CD4-positive, alpha-beta T cell (primary cell): Measurements from ENCODE around the gene BRME1. TPM values are rescaled to one million over a fixed set of nuclear protein-coding genes. Genes with fewer than 3 reads are reported as not detected.
A peak's percentile ranks its signal among the peaks of the same experiment; 100 is the strongest.

Experiments used
- ATAC-seq: fragments of 200-7000 bp; cut with Tn5 transposase; one replicate; pipeline ENCODE4 v1.10.0; 2022; ENCODE audit warnings: mild to moderate bottlenecking; ENCODE audit not compliant: poor library complexity
- CTCF ChIA-PET: fragments of 350-600 bp; sonication (Branson Sonifier 250); formaldehyde crosslinking; loops from one replicate; lab custom pipeline; 2021; ENCODE audit warnings: antibody characterized with exemption, inconsistent platforms; lab: Charles Lee
- POLR2A ChIA-PET: fragments of 350-600 bp; sonication (Branson Sonifier 250); formaldehyde crosslinking; loops from one replicate; lab custom pipeline; 2021; ENCODE audit warnings: antibody characterized with exemption, inconsistent platforms; lab: Charles Lee
- DNase-seq, 14 experiments: peaks; one replicate each; pipeline ENCODE4 v3.0.0-alpha.2; 2013 to 2020; ENCODE audit warnings: mixed read lengths in 2 of 14
- H3K27ac ChIP-seq, 2 donors: one replicate each; pipeline versions ENCODE4 v1.5.1 to v1.7.0; 2013; ENCODE audit warnings: low read length in 2 of 2, low read depth in 1 of 2, mild to moderate bottlenecking in 1 of 2
- H3K27me3 ChIP-seq, 2 experiments: 1 replicate in 1 of 2; 2 replicates in 1 of 2; pipeline versions ENCODE4 v1.6.1 to v1.7.0; 2013; ENCODE audit warnings: low read length in 2 of 2, control low read depth in 1 of 2, mild to moderate bottlenecking in 1 of 2, moderate library complexity in 1 of 2; ENCODE audit not compliant: insufficient read depth in 2 of 2, control insufficient read depth in 1 of 2
- H3K36me3 ChIP-seq: one replicate; pipeline ENCODE4 v1.6.1; 2013; ENCODE audit warnings: low read length, control low read depth; ENCODE audit not compliant: insufficient read depth
- H3K4me1 ChIP-seq: one replicate; pipeline ENCODE4 v1.6.1; 2013; ENCODE audit warnings: low read length, control low read depth; ENCODE audit not compliant: insufficient read depth
- H3K4me3 ChIP-seq: one replicate; pipeline ENCODE4 v1.5.1; 2013; ENCODE audit warnings: mild to moderate bottlenecking, low read length, moderate library complexity
- H3K9me3 ChIP-seq, 2 experiments: 1 replicate in 1 of 2; 2 replicates in 1 of 2; pipeline versions ENCODE4 v1.6.1 to v1.7.0; 2013; ENCODE audit warnings: low read length in 2 of 2, mild to moderate bottlenecking in 2 of 2, control low read depth in 1 of 2, moderate library complexity in 1 of 2; ENCODE audit not compliant: control insufficient read depth in 1 of 2, insufficient read depth in 1 of 2
- H3K27ac Mint-ChIP-seq: one replicate; pipeline ENCODE4 v1.8.0; 2020; ENCODE audit warnings: mixed read lengths
- H3K27me3 Mint-ChIP-seq: one replicate; pipeline ENCODE4 v1.8.0; 2021; ENCODE audit warnings: mixed read lengths
- H3K36me3 Mint-ChIP-seq: one replicate; pipeline ENCODE4 v1.8.0; 2021; ENCODE audit warnings: low read depth, mixed read lengths
- H3K4me1 Mint-ChIP-seq: one replicate; pipeline ENCODE4 v1.8.0; 2021; ENCODE audit warnings: low read depth, mixed read lengths
- H3K4me3 Mint-ChIP-seq: one replicate; pipeline ENCODE4 v1.8.0; 2020; ENCODE audit warnings: mild to moderate bottlenecking, mixed read lengths
- H3K9me3 Mint-ChIP-seq: one replicate; pipeline ENCODE4 v1.8.0; 2020; ENCODE audit warnings: mixed read lengths
- intact Hi-C, 2 experiments: fragments of 100-400 bp; cut with DNase I in 1 of 2; cut with micrococcal nuclease in 1 of 2; formaldehyde crosslinking; loops; one replicate each; pipeline versions ENCODE4 v1.15.1 to v1.9.0; 2023 to 2025; cut with DNase I, micrococcal nuclease
- total RNA-seq, 174 experiments: library from RNA in 2 of 174; stranded (reverse) in 2 of 174; gene quantifications; one replicate each; pipeline ENCODE4 v1.2.3 and lab custom pipeline; 2021 to 2026
- TF ChIP-seq, protein P1 (sequence below): fragments of 200-600 bp; IDR thresholded peaks from one replicate; pipeline ENCODE4 v1.8.0; 2022; ENCODE audit warnings: antibody characterized with exemption, mild to moderate bottlenecking

BRME1 gene
- total RNA-seq, 2 experiments from 2014 or later, result 1.1 to 1.3 TPM

DNA sequence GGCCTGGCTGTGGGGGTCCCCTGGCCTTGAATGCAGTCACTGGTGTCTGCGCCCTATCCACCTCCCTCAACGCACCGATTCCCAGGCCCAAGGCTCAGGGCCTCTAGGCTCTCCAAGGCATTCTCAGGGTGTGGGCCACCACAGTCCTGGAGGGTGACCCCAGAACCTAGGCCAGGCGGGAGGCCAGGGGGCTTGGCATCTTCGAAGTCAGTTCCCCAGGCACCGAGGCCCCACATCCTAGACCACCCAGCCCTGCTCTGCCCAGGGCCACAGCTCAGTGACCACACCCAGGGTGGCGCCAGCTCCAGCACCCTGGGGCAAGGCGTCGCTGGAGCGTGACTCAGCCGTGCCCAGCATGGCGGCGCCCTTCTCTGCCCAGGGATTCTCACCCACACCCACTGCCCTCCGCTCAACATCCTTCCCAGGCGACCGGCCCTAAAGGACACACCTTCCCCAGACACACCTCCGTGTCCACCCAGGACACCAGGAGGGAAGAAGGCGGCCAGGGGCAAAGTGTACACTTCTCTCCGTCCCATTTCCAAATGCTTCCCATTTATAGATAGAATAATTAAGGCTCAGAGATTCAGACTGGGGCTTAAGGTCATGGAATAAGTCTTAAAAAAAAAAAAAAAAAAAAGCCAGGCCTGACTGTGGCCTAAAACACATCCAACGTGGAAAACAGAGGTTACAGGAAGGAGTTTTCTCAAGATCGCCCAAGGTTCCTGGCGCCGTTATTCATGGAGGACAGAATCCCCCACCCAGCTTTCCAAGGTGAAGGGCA, 65.4 kb downstream of the BRME1 start:
- Histone ChIP-seq H3K4me1 (peaks cover 93% of the 10 kb centered on the region), H3K9me3 (no peaks in the 10 kb centered on the region), H3K36me3 (peaks cover 16% of the 10 kb centered on the region), H3K27me3 (no peaks in the 10 kb centered on the region), H3K27ac (peak overlapping the region; percentile 89 to 97), H3K4me3 (peak overlapping the region; percentile 73)
- peak overlapping the region; percentile 99 for H3K27ac Mint-ChIP-seq
- H3K4me3 Mint-ChIP-seq, result peak overlapping the region; percentile 93
- peaks cover 76% of the 10 kb centered on the region for H3K4me1 Mint-ChIP-seq
- intact Hi-C loops, result loop anchor here in 1 of 2 experiments (10.0 kb wide), 1 partner anchor 686 kb away; the partner anchor contains the start of genes IER2 and STX10
- H3K36me3 Mint-ChIP-seq, result peaks cover 7% of the 10 kb centered on the region
- TF ChIP-seq, protein P1, sequence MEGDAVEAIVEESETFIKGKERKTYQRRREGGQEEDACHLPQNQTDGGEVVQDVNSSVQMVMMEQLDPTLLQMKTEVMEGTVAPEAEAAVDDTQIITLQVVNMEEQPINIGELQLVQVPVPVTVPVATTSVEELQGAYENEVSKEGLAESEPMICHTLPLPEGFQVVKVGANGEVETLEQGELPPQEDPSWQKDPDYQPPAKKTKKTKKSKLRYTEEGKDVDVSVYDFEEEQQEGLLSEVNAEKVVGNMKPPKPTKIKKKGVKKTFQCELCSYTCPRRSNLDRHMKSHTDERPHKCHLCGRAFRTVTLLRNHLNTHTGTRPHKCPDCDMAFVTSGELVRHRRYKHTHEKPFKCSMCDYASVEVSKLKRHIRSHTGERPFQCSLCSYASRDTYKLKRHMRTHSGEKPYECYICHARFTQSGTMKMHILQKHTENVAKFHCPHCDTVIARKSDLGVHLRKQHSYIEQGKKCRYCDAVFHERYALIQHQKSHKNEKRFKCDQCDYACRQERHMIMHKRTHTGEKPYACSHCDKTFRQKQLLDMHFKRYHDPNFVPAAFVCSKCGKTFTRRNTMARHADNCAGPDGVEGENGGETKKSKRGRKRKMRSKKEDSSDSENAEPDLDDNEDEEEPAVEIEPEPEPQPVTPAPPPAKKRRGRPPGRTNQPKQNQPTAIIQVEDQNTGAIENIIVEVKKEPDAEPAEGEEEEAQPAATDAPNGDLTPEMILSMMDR, result no peak
- ATAC-seq, result no peak
- POLR2A ChIA-PET, result interaction anchor here (1.1 to 2.5 kb wide), 5 partner anchors 21 to 66 kb away, joined by 4 to 10 read pairs (median 7); partner anchors contain the start of genes C19orf53 and ZSWIM4
- no peaks in the 10 kb centered on the region for H3K9me3 Mint-ChIP-seq
- CTCF ChIA-PET, result interaction anchor here (4.4 kb wide), 1 partner anchor 22 kb away, joined by 40 read pairs; no protein-coding TSS in a partner anchor
- DNase-seq, result peak in 6 of 14 experiments; percentile 49 to 79 (median 68)
- no peaks in the 10 kb centered on the region for H3K27me3 Mint-ChIP-seq

DNA sequence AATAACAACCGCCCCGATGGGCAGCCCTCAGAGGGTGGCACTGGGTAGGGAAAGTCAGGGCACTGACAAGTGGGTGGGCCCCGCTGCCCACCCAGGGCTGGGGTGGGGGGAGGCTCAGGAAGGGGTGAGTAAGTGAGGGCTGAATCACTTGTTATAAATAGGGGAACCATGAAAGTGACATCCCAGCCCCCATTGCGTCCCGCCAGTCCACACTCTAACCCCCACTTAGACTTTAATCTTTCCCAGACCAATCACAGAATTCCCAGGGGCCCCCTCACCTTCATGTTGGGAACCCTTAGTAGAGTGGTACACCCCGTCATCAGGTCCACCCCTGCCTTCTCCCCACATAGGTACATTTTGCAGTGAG, 66.0 kb downstream of the BRME1 start:
- POLR2A ChIA-PET, result interaction anchor here (1.1 to 2.5 kb wide), 6 partner anchors 8 to 65 kb away, joined by 4 to 10 read pairs (median 7); partner anchors contain the start of genes C19orf53 and ZSWIM4
- DNase-seq, result no peak

More for the DNA sequence above, 66.0 kb downstream of the BRME1 start:
- peaks cover 16% of the 10 kb centered on the region for H3K36me3 ChIP-seq
- Mint-ChIP-seq H3K4me3 (peak overlapping the region; percentile 93), H3K27ac (peak overlapping the region; percentile 99), H3K9me3 (no peaks in the 10 kb centered on the region), H3K36me3 (peaks cover 7% of the 10 kb centered on the region), H3K27me3 (no peaks in the 10 kb centered on the region), H3K4me1 (peaks cover 71% of the 10 kb centered on the region)
- H3K27me3 ChIP-seq, result no peaks in the 10 kb centered on the region
- TF ChIP-seq, protein P1, result no peak
- CTCF ChIA-PET, result interaction anchor here (4.4 kb wide), 1 partner anchor 23 kb away, joined by 40 read pairs; no protein-coding TSS in a partner anchor
- H3K9me3 ChIP-seq, result no peaks in the 10 kb centered on the region
- H3K4me3 ChIP-seq, result peak overlapping the region; percentile 73
- no peak for ATAC-seq
- intact Hi-C loops, result loop anchor here (2.0 to 10.0 kb wide), 2 partner anchors 51 to 685 kb away; partner anchors contain the start of genes IER2 (in 1 of the 2) and STX10 (in 1 of the 2)
- peaks cover 93% of the 10 kb centered on the region for H3K4me1 ChIP-seq
- peak overlapping the region; percentile 89 to 97 for H3K27ac ChIP-seq
